GM19193 (cell line): ENCODE results near the gene SIGLEC6.

ENCODE experiments used
- POLR2A ChIP-seq: IDR thresholded peaks from 4 replicates; pipeline ENCODE4 v1.6.1; 2011; ENCODE audit not compliant: insufficient read depth, insufficient read length; ENCODE audit errors: extremely low read depth

SIGLEC6 gene

GRCh38 chr19:51531349-51532315 lies at the start of gene SIGLEC6:
TSS of gene SIGLEC6 (minus strand) at chr19:51531670. CDS start at chr19:51531648, 22 bp downstream.
- no peak for TF ChIP-seq POLR2A

DNA sequence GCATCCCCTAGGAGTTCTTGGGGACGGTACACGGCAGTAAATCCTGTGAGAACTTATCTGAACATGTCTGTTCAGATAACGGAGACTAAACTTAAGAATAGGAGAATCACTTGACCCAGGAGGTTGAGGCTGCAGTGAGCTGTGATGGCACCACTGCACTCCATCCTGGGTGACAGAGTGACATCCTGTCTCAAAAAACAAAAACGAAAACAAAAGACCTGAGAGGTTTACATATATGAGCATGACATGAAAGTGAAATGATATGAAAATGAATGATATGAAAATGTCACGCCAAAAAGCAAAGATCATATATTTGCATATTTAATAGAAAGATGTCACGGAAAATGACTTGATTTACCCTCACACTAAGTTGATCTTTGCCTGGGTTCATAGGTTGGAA lies 45.4 kb upstream of the SIGLEC6 start:
- no peak for TF ChIP-seq POLR2A

GRCh38 chr19:51573331-51573730 lies 41.9 kb upstream of the SIGLEC6 start:
- TF ChIP-seq POLR2A = no peak

GRCh38 chr19:51572908-51573307 lies 41.4 kb upstream of the SIGLEC6 start:
- TF ChIP-seq POLR2A = no peak

DNA sequence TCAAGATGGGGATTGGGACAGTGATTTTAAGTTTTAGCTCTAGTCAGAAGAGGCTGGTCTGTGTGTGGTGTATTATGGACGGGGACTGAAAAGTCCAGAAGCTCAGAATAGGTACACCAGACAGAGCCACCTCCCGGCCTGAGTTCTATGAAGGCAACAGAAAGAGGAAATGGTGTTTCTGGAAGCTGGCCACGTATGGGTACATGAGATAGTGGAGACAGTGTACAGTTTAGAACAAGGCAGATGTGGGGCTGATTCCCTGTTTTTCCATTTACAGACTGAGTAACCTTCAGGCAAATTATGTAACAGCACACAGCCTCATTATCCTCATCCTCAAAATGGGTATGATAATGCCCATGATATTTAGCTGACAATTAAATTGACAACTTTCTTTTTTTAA lies 40.9 kb upstream of the SIGLEC6 start:
- TF ChIP-seq POLR2A = no peak

GRCh38 chr19:51571599-51571998 lies 40.1 kb upstream of the SIGLEC6 start:
- no peak for TF ChIP-seq POLR2A

DNA sequence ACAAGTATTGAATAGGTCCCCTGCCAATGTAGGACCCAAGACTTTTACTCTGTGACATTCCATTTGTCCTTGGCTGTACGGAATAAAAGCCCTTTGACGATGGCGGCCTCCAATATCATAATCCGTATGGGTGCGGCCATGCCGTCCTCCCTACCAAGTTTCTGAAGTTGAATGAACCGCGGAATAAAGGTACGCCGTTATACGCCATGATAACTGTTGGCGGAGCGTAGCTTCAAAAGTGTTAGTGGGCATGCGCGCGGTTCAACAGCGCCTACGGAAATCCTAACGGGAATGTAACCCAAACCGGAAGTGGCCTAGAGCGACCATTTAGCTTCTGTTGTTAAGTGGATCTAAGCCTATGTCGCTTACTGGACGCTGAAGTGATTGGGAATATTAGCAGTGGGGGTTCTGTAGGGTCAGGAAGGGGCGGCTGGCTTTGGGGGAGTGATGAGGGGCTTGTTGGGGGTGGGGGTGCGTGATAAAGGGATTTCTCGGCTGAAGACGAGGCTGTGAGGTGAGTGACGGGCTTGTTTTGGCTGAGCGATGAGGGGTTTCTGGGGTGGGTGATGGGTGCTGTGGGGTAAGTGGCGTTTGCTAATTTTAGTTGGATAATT lies 39.6 kb upstream of the SIGLEC6 start, which contains the start of gene ZNF175:
ZNF175 (plus strand) TSS at position 322 of the 614 bp plus-strand sequence. CDS start 2,047 bp downstream, outside the sequence.
- TF ChIP-seq POLR2A = peak; percentile 59

DNA sequence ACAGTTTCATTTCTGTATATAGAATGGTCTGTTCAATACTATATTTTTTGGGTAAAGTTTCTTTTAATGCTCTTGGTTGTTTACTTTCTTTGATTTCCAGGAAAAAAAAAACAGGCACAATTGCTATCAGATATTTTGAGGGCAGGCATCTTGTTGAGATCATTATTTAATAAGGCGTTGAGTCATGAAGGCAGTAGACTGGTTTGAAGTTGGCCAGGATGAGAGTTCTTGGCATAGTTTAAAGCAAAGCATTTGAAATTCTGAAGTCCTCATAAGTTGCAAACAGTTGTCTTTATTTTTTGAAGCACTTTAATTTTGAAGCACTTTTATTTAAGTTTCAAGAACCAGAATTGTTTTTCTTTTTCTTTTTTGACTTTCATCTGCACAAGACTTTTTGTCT lies 37.0 kb upstream of the SIGLEC6 start:
- no peak for TF ChIP-seq POLR2A

DNA sequence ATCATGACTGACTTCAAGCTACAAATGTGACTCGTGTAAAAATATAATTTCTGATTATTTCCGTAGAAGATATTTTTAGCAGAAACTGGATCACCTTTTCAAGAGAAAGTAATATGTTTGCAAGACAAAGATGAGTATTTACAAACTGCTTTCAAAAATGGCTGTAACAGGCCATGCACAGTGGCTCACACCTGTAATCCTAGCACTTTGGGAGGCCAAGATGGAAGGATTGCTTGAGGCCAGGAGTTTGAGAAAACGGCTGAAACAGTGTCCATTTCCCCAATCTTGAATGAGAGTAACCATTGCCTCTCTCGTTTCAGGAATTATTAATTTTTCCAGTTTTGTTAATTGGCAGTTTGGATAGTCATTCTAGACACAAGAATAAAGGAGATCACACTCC lies 36.1 kb upstream of the SIGLEC6 start:
- no peak for TF ChIP-seq POLR2A

- TF ChIP-seq POLR2A = no peak
Measured at GRCh38 chr19:51566489-51567100, 35.1 kb upstream of the SIGLEC6 start.

GRCh38 chr19:51565583-51565982 lies 34.1 kb upstream of the SIGLEC6 start:
- TF ChIP-seq POLR2A = no peak

DNA sequence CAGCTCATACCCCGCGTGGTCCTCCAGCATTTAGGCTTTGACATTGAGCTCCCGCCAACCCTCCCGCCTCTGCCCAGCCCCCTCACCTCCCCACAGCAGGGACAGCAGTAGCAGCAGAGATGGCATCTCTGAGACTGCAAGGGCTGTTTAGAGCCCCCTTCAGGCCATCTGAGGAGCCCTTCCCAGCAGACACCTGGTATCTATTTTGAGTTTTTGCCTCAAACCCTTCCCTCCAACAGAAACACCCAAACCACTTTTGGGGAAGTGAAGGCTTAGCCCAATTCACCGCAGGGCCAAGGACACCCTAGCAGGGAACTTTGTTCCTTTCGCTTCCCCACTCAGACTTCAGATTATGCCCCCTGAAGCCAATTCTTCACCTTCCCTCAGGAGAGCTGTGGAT lies 33.3 kb upstream of the SIGLEC6 start:
- TF ChIP-seq POLR2A = no peak

- TF ChIP-seq POLR2A = no peak
Measured at GRCh38 chr19:51560339-51560738, 28.9 kb upstream of the SIGLEC6 start.

- no peak for TF ChIP-seq POLR2A
Measured at GRCh38 chr19:51559240-51559639, 27.8 kb upstream of the SIGLEC6 start.

GRCh38 chr19:51552996-51553725 lies 21.7 kb upstream of the SIGLEC6 start:
- TF ChIP-seq POLR2A = no peak
